DND-41 (cell line): ENCODE measurements around the gene EFL1.

ENCODE experiments used
- ATAC-seq: fragments of 200-7000 bp; cut with Tn5 transposase; 3 replicates; pipeline ENCODE4 v1.9.1; 2021; ENCODE audit warnings: low read depth; ENCODE audit not compliant: insufficient read depth
- DNase-seq: peaks from one replicate; pipeline ENCODE4 v3.0.0-alpha.2; 2020
- H2AFZ ChIP-seq: 2 replicates; pipeline ENCODE4 v1.6.0; 2012; ENCODE audit warnings: low read depth, low read length
- H3K27ac ChIP-seq: 2 replicates; pipeline ENCODE4 v1.5.1; 2012; ENCODE audit warnings: low read length, inconsistent platforms
- H3K27me3 ChIP-seq: fragments of 200-600 bp; sonication (generic); 2 replicates; pipeline ENCODE4 v1.6.0; 2012; ENCODE audit warnings: low read length, mild to moderate bottlenecking, inconsistent platforms; ENCODE audit not compliant: insufficient read depth, poor library complexity
- H3K36me3 ChIP-seq: 2 replicates; pipeline ENCODE4 v1.5.1; 2012; ENCODE audit warnings: low read length, inconsistent platforms; ENCODE audit not compliant: insufficient read depth
- H3K4me1 ChIP-seq: 2 replicates; pipeline ENCODE4 v1.5.1; 2012; ENCODE audit warnings: mild to moderate bottlenecking, low read length; ENCODE audit not compliant: insufficient read depth
- H3K4me2 ChIP-seq: 2 replicates; pipeline ENCODE4 v1.6.0; 2012; ENCODE audit warnings: mild to moderate bottlenecking, moderate library complexity, low read length, inconsistent platforms; ENCODE audit not compliant: insufficient read depth
- H3K4me3 ChIP-seq, 2 experiments: fragments of 200-600 bp in 1 of 2; shearing (Covaris generic) in 1 of 2; 2 replicates each; pipeline ENCODE4 v1.5.1; 2012 to 2016; ENCODE audit warnings: inconsistent platforms in 2 of 2, low read length in 2 of 2, mild to moderate bottlenecking in 2 of 2, low read depth in 1 of 2, moderate library complexity in 1 of 2
- H3K79me2 ChIP-seq: 2 replicates; pipeline ENCODE4 v1.6.0; 2012; ENCODE audit warnings: low read length, inconsistent platforms; ENCODE audit not compliant: insufficient read depth
- H3K9ac ChIP-seq: 2 replicates; pipeline ENCODE4 v1.6.0; 2012; ENCODE audit warnings: low read depth, mild to moderate bottlenecking, inconsistent platforms, low read length, moderate library complexity
- H3K9me3 ChIP-seq: 2 replicates; pipeline ENCODE4 v1.5.1; 2012; ENCODE audit warnings: low read length, moderate library complexity, mild to moderate bottlenecking, inconsistent platforms; ENCODE audit not compliant: insufficient read depth, severe bottlenecking
- H4K20me1 ChIP-seq: 2 replicates; pipeline ENCODE4 v1.6.0; 2012; ENCODE audit warnings: low read length; ENCODE audit not compliant: insufficient read depth
- CTCF ChIP-seq: IDR thresholded peaks from 2 replicates; pipeline ENCODE4 v1.5.1; 2012; ENCODE audit warnings: borderline replicate concordance, low read length, moderate library complexity, mild to moderate bottlenecking; ENCODE audit not compliant: poor library complexity, severe bottlenecking; ENCODE audit errors: extremely low read depth
- EZH2 ChIP-seq: IDR thresholded peaks from 3 replicates; pipeline ENCODE4 v1.6.1; 2012; ENCODE audit warnings: borderline replicate concordance, low read depth, mild to moderate bottlenecking, moderate library complexity, low read length, inconsistent platforms; ENCODE audit not compliant: severe bottlenecking

Gene EFL1

GRCh38 chr15:82146990-82147461 lies 115.5 kb downstream of the EFL1 start:
- TF ChIP-seq EZH2 (no peak), CTCF (no peak)
- no peak overlapping the region for H3K9ac ChIP-seq
- H3K27me3 ChIP-seq = no peaks in the 10 kb centered on the region
- no peaks in the 10 kb centered on the region for H3K9me3 ChIP-seq
- no peak overlapping the region for H3K4me2 ChIP-seq
- H3K4me1 ChIP-seq = no peaks in the 10 kb centered on the region
- H4K20me1 ChIP-seq = no peaks in the 10 kb centered on the region
- H3K27ac ChIP-seq = no peak overlapping the region
- DNase-seq (no peak), ATAC-seq (no peak)
- no peak overlapping the region for H2AFZ ChIP-seq
- H3K4me3 ChIP-seq = no peak overlapping the region
- peaks cover 17% of the 10 kb centered on the region for H3K36me3 ChIP-seq
- H3K79me2 ChIP-seq = no peaks in the 10 kb centered on the region

- Histone ChIP-seq H3K36me3 (peaks cover 12% of the 10 kb centered on the region), H3K4me3 (no peak overlapping the region), H2AFZ (no peak overlapping the region), H3K9me3 (no peaks in the 10 kb centered on the region), H3K4me1 (no peaks in the 10 kb centered on the region), H4K20me1 (no peaks in the 10 kb centered on the region), H3K79me2 (no peaks in the 10 kb centered on the region), H3K27me3 (no peaks in the 10 kb centered on the region), H3K27ac (no peak overlapping the region), H3K9ac (no peak overlapping the region), H3K4me2 (no peak overlapping the region)
- DNase-seq (no peak), ATAC-seq (no peak)
- TF ChIP-seq CTCF = no peak
- TF ChIP-seq EZH2 = no peak
These were observed 116.0 kb downstream of the EFL1 start for GRCh38 chr15:82146576-82146975.

GRCh38 chr15:82143390-82144385 lies 118.8 kb downstream of the EFL1 start:
- Histone ChIP-seq H3K4me3 (no peak overlapping the region), H3K79me2 (no peaks in the 10 kb centered on the region), H3K9me3 (no peaks in the 10 kb centered on the region), H2AFZ (no peak overlapping the region), H4K20me1 (no peaks in the 10 kb centered on the region), H3K27ac (no peak overlapping the region), H3K4me1 (no peaks in the 10 kb centered on the region), H3K9ac (no peak overlapping the region), H3K4me2 (no peak overlapping the region), H3K27me3 (no peaks in the 10 kb centered on the region), H3K36me3 (peaks cover 6% of the 10 kb centered on the region; the same call in 1 of the 2 replicates)
- no peak for TF ChIP-seq CTCF
- no peak for TF ChIP-seq EZH2
- ATAC-seq (no peak), DNase-seq (no peak)
